ENCODE data around the gene WFDC5.
A peak's percentile ranks its signal among the peaks of the same experiment; 100 is the strongest.

WFDC5 gene

DNA sequence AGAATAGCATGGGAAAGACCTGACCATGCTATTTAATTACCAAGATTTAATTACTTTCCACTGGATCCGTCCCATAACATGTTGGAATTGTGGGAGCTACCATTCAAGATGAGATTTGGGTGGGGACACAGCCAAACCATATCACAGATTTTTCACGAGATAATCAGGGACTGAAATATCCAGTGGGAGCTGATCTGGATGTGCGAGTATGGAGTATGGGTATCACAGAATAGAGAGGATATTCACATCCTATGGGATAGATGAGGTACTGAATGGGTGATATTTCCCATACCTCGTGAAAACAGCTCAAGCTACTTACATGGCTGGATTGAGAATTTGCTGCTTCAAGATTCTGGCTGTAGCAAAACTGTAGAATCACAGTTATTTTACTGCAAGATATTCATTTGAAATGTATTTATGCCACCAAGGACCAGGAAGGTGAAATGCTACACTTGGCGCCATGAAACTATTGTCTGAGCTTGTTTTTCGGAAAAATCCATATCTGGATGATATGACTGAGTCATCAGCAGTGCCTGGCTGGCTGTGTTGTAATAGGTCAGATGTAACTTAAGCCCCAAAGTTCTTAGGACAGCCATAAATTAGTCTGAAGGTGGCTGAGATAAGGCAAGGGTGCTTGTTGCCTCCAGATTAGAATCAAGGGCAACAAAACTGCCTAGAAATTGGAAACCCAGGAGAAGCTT is 43.9 kb downstream of the WFDC5 start (continued):
- TF ChIP-seq BCL11A (tag by site-specific recombination; IDR thresholded peaks at IDR 0.05; ENCODE audit: low read depth) (no peak), SCRT1 (tag by site-specific recombination; IDR thresholded peaks at IDR 0.05; ENCODE audit: borderline replicate concordance) (no peak), ZNF664 (tag by site-specific recombination; IDR thresholded peaks at IDR 0.05) (no peak), IKZF3 (tag by site-specific recombination; IDR thresholded peaks at IDR 0.05) (no peak), ZNF747 (tag by site-specific recombination; IDR thresholded peaks at IDR 0.05) (no peak), PRDM10 (tag by site-specific recombination; IDR thresholded peaks at IDR 0.05) (peak; percentile 89), ZFP3 (tag by site-specific recombination; IDR thresholded peaks at IDR 0.05; ENCODE audit: low read depth) (no peak), ZNF292 (tag by site-specific recombination; IDR thresholded peaks at IDR 0.05; ENCODE audit: borderline replicate concordance, low read depth) (no peak), HOXC10 (CRISPR knock-in tag; IDR thresholded peaks at IDR 0.05) (no peak), ZNF266 (tag by site-specific recombination; IDR thresholded peaks at IDR 0.05; ENCODE audit: low read depth) (no peak), TCF7L2 (IDR thresholded peaks at IDR 0.05; ENCODE audit: borderline replicate concordance, low read depth, low read length) (no peak), KLF9 (tag by site-specific recombination; IDR thresholded peaks at IDR 0.05; ENCODE audit: low read depth) (no peak), MYNN (tag by site-specific recombination; IDR thresholded peaks at IDR 0.05; ENCODE audit: borderline replicate concordance) (no peak), FEZF1 (tag by site-specific recombination; IDR thresholded peaks at IDR 0.05) (no peak), ZBTB17 (tag by site-specific recombination; IDR thresholded peaks at IDR 0.05) (0 out of 2 replicates have a peak, but pooled peaks have one; percentile 23), ZBTB20 (tag by site-specific recombination; IDR thresholded peaks at IDR 0.05) (no peak), OSR2 (tag by site-specific recombination; IDR thresholded peaks at IDR 0.05) (no peak; the same call in 1 of the 2 replicates), KLF7 (tag by site-specific recombination; IDR thresholded peaks at IDR 0.05; ENCODE audit: borderline replicate concordance) (no peak), ZNF10 (tag by site-specific recombination; IDR thresholded peaks at IDR 0.05) (no peak), ZEB2 (tag by site-specific recombination; IDR thresholded peaks at IDR 0.05) (peak; percentile 60), ZNF426 (tag by site-specific recombination; IDR thresholded peaks at IDR 0.05) (no peak), ZNF707 (tag by site-specific recombination; IDR thresholded peaks at IDR 0.05) (no peak)
- TF ChIP-seq, protein P1, sequence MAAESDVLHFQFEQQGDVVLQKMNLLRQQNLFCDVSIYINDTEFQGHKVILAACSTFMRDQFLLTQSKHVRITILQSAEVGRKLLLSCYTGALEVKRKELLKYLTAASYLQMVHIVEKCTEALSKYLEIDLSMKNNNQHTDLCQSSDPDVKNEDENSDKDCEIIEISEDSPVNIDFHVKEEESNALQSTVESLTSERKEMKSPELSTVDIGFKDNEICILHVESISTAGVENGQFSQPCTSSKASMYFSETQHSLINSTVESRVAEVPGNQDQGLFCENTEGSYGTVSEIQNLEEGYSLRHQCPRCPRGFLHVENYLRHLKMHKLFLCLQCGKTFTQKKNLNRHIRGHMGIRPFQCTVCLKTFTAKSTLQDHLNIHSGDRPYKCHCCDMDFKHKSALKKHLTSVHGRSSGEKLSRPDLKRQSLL (tag by site-specific recombination; IDR thresholded peaks at IDR 0.05) = no peak
- TF ChIP-seq, protein P2, sequence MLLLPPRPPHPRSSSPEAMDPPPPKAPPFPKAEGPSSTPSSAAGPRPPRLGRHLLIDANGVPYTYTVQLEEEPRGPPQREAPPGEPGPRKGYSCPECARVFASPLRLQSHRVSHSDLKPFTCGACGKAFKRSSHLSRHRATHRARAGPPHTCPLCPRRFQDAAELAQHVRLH (tag by site-specific recombination; IDR thresholded peaks at IDR 0.05) = no peak
- TF ChIP-seq, protein P3, sequence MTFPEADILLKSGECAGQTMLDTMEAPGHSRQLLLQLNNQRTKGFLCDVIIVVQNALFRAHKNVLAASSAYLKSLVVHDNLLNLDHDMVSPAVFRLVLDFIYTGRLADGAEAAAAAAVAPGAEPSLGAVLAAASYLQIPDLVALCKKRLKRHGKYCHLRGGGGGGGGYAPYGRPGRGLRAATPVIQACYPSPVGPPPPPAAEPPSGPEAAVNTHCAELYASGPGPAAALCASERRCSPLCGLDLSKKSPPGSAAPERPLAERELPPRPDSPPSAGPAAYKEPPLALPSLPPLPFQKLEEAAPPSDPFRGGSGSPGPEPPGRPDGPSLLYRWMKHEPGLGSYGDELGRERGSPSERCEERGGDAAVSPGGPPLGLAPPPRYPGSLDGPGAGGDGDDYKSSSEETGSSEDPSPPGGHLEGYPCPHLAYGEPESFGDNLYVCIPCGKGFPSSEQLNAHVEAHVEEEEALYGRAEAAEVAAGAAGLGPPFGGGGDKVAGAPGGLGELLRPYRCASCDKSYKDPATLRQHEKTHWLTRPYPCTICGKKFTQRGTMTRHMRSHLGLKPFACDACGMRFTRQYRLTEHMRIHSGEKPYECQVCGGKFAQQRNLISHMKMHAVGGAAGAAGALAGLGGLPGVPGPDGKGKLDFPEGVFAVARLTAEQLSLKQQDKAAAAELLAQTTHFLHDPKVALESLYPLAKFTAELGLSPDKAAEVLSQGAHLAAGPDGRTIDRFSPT (tag by site-specific recombination; IDR thresholded peaks at IDR 0.05) = peak; percentile 87
- TF ChIP-seq, protein P4, sequence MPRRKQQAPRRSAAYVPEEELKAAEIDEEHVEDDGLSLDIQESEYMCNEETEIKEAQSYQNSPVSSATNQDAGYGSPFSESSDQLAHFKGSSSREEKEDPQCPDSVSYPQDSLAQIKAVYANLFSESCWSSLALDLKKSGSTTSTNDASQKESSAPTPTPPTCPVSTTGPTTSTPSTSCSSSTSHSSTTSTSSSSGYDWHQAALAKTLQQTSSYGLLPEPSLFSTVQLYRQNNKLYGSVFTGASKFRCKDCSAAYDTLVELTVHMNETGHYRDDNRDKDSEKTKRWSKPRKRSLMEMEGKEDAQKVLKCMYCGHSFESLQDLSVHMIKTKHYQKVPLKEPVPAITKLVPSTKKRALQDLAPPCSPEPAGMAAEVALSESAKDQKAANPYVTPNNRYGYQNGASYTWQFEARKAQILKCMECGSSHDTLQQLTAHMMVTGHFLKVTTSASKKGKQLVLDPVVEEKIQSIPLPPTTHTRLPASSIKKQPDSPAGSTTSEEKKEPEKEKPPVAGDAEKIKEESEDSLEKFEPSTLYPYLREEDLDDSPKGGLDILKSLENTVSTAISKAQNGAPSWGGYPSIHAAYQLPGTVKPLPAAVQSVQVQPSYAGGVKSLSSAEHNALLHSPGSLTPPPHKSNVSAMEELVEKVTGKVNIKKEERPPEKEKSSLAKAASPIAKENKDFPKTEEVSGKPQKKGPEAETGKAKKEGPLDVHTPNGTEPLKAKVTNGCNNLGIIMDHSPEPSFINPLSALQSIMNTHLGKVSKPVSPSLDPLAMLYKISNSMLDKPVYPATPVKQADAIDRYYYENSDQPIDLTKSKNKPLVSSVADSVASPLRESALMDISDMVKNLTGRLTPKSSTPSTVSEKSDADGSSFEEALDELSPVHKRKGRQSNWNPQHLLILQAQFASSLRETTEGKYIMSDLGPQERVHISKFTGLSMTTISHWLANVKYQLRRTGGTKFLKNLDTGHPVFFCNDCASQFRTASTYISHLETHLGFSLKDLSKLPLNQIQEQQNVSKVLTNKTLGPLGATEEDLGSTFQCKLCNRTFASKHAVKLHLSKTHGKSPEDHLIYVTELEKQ (tag by site-specific recombination; IDR thresholded peaks at IDR 0.05; ENCODE audit: borderline replicate concordance) = peak; percentile 57; the same call in 1 of the 2 replicates
- TF ChIP-seq, protein P5, sequence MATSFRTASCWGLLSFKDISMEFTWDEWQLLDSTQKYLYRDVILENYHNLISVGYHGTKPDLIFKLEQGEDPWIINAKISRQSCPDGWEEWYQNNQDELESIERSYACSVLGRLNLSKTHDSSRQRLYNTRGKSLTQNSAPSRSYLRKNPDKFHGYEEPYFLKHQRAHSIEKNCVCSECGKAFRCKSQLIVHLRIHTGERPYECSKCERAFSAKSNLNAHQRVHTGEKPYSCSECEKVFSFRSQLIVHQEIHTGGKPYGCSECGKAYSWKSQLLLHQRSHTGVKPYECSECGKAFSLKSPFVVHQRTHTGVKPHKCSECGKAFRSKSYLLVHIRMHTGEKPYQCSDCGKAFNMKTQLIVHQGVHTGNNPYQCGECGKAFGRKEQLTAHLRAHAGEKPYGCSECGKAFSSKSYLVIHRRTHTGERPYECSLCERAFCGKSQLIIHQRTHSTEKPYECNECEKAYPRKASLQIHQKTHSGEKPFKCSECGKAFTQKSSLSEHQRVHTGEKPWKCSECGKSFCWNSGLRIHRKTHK (tag by site-specific recombination; IDR thresholded peaks at IDR 0.05) = no peak
